OCI-LY1 (cell line): Measurements from ENCODE around the gene PALD1.

ENCODE experiments used
- H2AFZ ChIP-seq: fragments of 200-600 bp; sonication (generic), shearing (Covaris generic); 2 replicates; pipeline ENCODE4 v1.6.0; 2014; ENCODE audit warnings: antibody characterized with exemption, mild to moderate bottlenecking, low read length
- H3F3A ChIP-seq: fragments of 200-600 bp; sonication (generic), shearing (Covaris generic); 2 replicates; pipeline ENCODE4 v1.6.0; 2014; ENCODE audit warnings: mild to moderate bottlenecking, antibody characterized with exemption, low read length, moderate library complexity; ENCODE audit not compliant: insufficient read depth
- H3K27ac ChIP-seq: fragments of 200-600 bp; sonication (generic); 2 replicates; pipeline ENCODE4 v1.5.1; 2014; ENCODE audit warnings: low read length, mixed run types, mild to moderate bottlenecking, low read depth; ENCODE audit not compliant: poor library complexity, severe bottlenecking
- H3K27me3 ChIP-seq: fragments of 200-600 bp; sonication (generic); 2 replicates; pipeline ENCODE4 v1.6.0; 2014; ENCODE audit warnings: antibody characterized with exemption, mild to moderate bottlenecking, low read length, moderate library complexity; ENCODE audit not compliant: insufficient read depth
- H3K36me3 ChIP-seq: fragments of 200-600 bp; sonication (generic); 2 replicates; pipeline ENCODE4 v1.6.1; 2014; ENCODE audit warnings: mild to moderate bottlenecking, antibody characterized with exemption, low read length, moderate library complexity, mixed read lengths; ENCODE audit not compliant: insufficient read depth
- H3K4me1 ChIP-seq: fragments of 200-600 bp; sonication (generic); 2 replicates; pipeline ENCODE4 v1.5.1; 2014; ENCODE audit warnings: mild to moderate bottlenecking, low read length, moderate library complexity; ENCODE audit not compliant: insufficient read depth, severe bottlenecking
- H3K4me2 ChIP-seq: fragments of 200-600 bp; sonication (generic), shearing (Covaris generic); 2 replicates; pipeline ENCODE4 v1.6.1; 2014; ENCODE audit warnings: low read length
- H3K4me3 ChIP-seq: fragments of 200-600 bp; sonication (generic); 2 replicates; pipeline ENCODE4 v1.5.1; 2014; ENCODE audit warnings: low read length, low read depth, mild to moderate bottlenecking, mixed read lengths; ENCODE audit not compliant: poor library complexity, severe bottlenecking
- H3K79me2 ChIP-seq: fragments of 200-600 bp; shearing (Covaris generic); 2 replicates; pipeline ENCODE4 v1.6.1; 2016; ENCODE audit warnings: mixed run types, low read length, mixed read lengths; ENCODE audit not compliant: insufficient read depth
- H3K9ac ChIP-seq: fragments of 200-600 bp; sonication (generic), shearing (Covaris generic); 2 replicates; pipeline ENCODE4 v1.6.1; 2014; ENCODE audit warnings: mild to moderate bottlenecking, low read length, mixed read lengths
- H3K9me2 ChIP-seq: fragments of 200-600 bp; sonication (generic), shearing (Covaris generic); 2 replicates; pipeline ENCODE4 v1.6.1; 2014; ENCODE audit warnings: low read depth, mild to moderate bottlenecking, low read length, mixed read lengths
- H3K9me3 ChIP-seq: fragments of 200-600 bp; shearing (Covaris generic); 2 replicates; pipeline ENCODE4 v1.6.1; 2014; ENCODE audit warnings: low read length, mixed read lengths
- H4K20me1 ChIP-seq: fragments of 200-600 bp; sonication (generic), shearing (Covaris generic); 2 replicates; pipeline ENCODE4 v1.6.0; 2016; ENCODE audit warnings: mild to moderate bottlenecking, low read length; ENCODE audit not compliant: insufficient read depth
- EZH2 ChIP-seq: fragments of 200-600 bp; sonication (generic), shearing (Covaris generic); IDR thresholded peaks from 2 replicates; pipeline ENCODE4 v1.8.0; 2017; ENCODE audit warnings: borderline replicate concordance, mixed run types, mild to moderate bottlenecking, antibody characterized with exemption, low read length, moderate library complexity, mixed read lengths
- TF ChIP-seq, protein P1 (sequence below): fragments of 200-600 bp; sonication (generic), shearing (Covaris generic); IDR thresholded peaks from 2 replicates; pipeline ENCODE4 v1.5.1; 2017; ENCODE audit warnings: mild to moderate bottlenecking, antibody characterized with exemption, low read length, moderate library complexity, mixed read lengths

Gene PALD1

DNA sequence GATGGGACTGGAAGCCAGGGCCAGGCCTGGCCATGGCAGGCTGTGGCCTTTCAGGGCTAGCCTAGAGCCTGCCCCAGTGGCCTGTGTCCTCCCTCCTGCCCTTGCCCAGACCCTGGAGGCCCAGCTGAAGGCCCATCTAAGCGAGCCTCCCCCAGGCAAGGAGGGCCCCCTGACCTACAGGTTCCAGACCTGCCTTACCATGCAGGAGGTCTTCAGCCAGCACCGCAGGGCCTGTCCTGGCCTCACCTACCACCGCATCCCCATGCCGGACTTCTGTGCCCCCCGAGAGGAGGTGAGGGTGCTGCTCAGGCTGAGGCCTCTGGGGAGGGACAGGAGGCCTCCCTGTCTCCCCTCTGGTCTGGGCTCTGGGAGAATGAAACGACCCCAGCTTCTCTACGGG lies 60.9 kb downstream of the PALD1 start:
- no peaks in the 10 kb centered on the region for H4K20me1 ChIP-seq
- H3K9me2 ChIP-seq = no peaks in the 10 kb centered on the region
- no peaks in the 10 kb centered on the region for H3F3A ChIP-seq
- no peak overlapping the region for H3K4me3 ChIP-seq
- no peak overlapping the region for H3K9ac ChIP-seq
- no peak overlapping the region for H2AFZ ChIP-seq
- H3K27ac ChIP-seq = no peak overlapping the region
- no peaks in the 10 kb centered on the region for H3K27me3 ChIP-seq
- H3K4me2 ChIP-seq = no peak overlapping the region
- TF ChIP-seq EZH2 = no peak
- TF ChIP-seq, protein P1, sequence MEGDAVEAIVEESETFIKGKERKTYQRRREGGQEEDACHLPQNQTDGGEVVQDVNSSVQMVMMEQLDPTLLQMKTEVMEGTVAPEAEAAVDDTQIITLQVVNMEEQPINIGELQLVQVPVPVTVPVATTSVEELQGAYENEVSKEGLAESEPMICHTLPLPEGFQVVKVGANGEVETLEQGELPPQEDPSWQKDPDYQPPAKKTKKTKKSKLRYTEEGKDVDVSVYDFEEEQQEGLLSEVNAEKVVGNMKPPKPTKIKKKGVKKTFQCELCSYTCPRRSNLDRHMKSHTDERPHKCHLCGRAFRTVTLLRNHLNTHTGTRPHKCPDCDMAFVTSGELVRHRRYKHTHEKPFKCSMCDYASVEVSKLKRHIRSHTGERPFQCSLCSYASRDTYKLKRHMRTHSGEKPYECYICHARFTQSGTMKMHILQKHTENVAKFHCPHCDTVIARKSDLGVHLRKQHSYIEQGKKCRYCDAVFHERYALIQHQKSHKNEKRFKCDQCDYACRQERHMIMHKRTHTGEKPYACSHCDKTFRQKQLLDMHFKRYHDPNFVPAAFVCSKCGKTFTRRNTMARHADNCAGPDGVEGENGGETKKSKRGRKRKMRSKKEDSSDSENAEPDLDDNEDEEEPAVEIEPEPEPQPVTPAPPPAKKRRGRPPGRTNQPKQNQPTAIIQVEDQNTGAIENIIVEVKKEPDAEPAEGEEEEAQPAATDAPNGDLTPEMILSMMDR = no peak
- peaks cover 28% of the 10 kb centered on the region for H3K4me1 ChIP-seq
- no peaks in the 10 kb centered on the region for H3K79me2 ChIP-seq
- no peaks in the 10 kb centered on the region for H3K9me3 ChIP-seq
- peaks cover 98% of the 10 kb centered on the region for H3K36me3 ChIP-seq

DNA sequence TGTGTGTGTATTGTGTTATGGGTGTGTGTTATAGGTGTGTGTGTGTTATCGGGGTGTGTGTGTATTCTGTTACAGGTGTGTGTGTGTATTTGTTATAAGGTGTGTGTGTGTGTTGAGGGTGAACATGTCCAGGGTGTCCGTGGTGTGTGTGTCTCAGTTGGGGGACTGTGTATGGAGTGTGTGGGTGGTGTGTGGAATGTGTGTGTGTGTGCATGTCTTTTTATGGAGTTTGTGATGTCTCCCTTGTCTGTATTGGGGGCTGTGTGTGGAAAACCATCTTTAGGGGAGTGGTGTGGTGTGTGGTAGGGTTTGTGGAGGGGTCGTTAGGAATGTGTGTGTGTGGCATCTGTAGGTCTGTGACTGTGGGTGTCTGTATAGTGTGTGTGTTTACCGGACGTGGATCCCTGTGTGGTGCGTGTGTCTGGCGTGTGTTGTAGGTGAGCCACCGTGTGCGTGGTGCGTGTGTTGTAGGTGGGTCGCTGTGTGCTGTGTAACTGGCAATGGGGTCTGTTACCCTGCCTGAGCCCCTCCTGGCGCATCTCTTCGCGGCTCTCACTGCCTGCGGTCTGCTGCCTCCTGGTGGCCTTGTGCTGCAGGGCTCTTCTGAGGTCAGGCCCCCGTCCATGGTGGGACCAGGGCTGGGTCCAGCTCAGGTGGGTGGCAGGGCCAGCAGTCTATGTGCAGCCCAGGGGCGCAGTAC lies 61.7 kb downstream of the PALD1 start:
- no peaks in the 10 kb centered on the region for H3K27me3 ChIP-seq
- TF ChIP-seq EZH2 = no peak
- TF ChIP-seq, protein P1 = peak; percentile 95
- H4K20me1 ChIP-seq = no peaks in the 10 kb centered on the region
- H2AFZ ChIP-seq = no peak overlapping the region
- 0 out of 2 replicates have a peak overlapping the region, but pooled peaks have one; percentile 3 for H3K4me2 ChIP-seq
- H3K4me1 ChIP-seq = peaks cover 36% of the 10 kb centered on the region
- no peaks in the 10 kb centered on the region for H3K9me2 ChIP-seq
- no peaks in the 10 kb centered on the region for H3K9me3 ChIP-seq
- H3K36me3 ChIP-seq = peaks cover 94% of the 10 kb centered on the region
- no peak overlapping the region for H3K4me3 ChIP-seq
- H3K9ac ChIP-seq = no peak overlapping the region
- H3K27ac ChIP-seq = peak overlapping the region; percentile 69
- H3K79me2 ChIP-seq = no peaks in the 10 kb centered on the region
- no peaks in the 10 kb centered on the region for H3F3A ChIP-seq

DNA sequence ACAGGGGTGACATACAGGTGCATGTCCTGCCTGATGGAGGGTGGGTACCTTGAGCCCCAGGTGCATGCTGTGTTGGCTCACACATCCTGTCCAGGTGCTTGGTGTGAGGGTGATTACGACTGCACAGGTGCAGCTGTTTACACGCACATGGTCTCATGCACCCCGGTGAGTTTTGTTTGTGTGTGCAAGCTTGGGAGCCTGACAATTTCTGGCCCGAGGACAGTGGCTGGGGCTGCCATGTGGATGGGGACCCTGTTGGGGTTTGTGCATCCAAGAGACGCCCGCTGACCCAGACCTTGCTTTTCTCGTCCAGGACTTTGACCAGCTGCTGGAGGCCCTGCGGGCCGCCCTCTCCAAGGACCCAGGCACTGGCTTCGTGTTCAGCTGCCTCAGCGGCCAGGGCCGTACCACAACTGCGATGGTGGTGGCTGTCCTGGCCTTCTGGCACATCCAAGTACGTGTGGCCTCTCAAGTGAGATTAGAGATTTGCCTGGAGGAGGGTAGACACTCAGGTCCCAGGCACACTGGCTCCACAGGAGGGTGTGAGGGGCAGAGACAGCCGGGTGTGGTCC lies 62.3 kb downstream of the PALD1 start:
- no peaks in the 10 kb centered on the region for H4K20me1 ChIP-seq
- H3F3A ChIP-seq = no peaks in the 10 kb centered on the region
- no peak overlapping the region for H3K9ac ChIP-seq
- H3K27ac ChIP-seq = peak overlapping the region; percentile 69
- H3K9me3 ChIP-seq = no peaks in the 10 kb centered on the region
- H3K9me2 ChIP-seq = no peaks in the 10 kb centered on the region
- H3K4me1 ChIP-seq = peaks cover 37% of the 10 kb centered on the region
- peaks cover 94% of the 10 kb centered on the region for H3K36me3 ChIP-seq
- no peak for TF ChIP-seq EZH2
- TF ChIP-seq, protein P1 = no peak; the same call in 1 of the 2 replicates
- H3K4me3 ChIP-seq = no peak overlapping the region
- no peak overlapping the region for H2AFZ ChIP-seq
- no peaks in the 10 kb centered on the region for H3K79me2 ChIP-seq
- no peak overlapping the region for H3K4me2 ChIP-seq
- no peaks in the 10 kb centered on the region for H3K27me3 ChIP-seq
